BLaER1 (cell line): ENCODE measurements around the gene SEC11A.
A peak's percentile ranks its signal among the peaks of the same experiment; 100 is the strongest.
"Not testable (repeated sequence)": the region's sequence is repeated elsewhere in the genome, so short reads cannot be mapped to it uniquely, and the experiment has no call there.

Experiments
- H3K27ac ChIP-seq: shearing (Covaris generic); formaldehyde crosslinking; 2 replicates; pipeline ENCODE4 v1.8.1; 2022
- H3K27me3 ChIP-seq: shearing (Covaris generic); formaldehyde crosslinking; 2 replicates; pipeline ENCODE4 v1.8.1; 2022
- H3K36me3 ChIP-seq: shearing (Covaris generic); formaldehyde crosslinking; 2 replicates; pipeline ENCODE4 v1.8.1; 2022
- H3K4me1 ChIP-seq: shearing (Covaris generic); formaldehyde crosslinking; 2 replicates; pipeline ENCODE4 v1.8.1; 2022
- H3K4me2 ChIP-seq: shearing (Covaris generic); formaldehyde crosslinking; 2 replicates; pipeline ENCODE4 v1.8.1; 2022
- H3K4me3 ChIP-seq: shearing (Covaris generic); formaldehyde crosslinking; 2 replicates; pipeline ENCODE4 v1.8.1; 2022
- H3K9ac ChIP-seq: shearing (Covaris generic); formaldehyde crosslinking; 2 replicates; pipeline ENCODE4 v1.8.1; 2022
- H3K9me3 ChIP-seq: shearing (Covaris generic); formaldehyde crosslinking; 2 replicates; pipeline ENCODE4 v1.8.1; 2022
- H4K20me1 ChIP-seq: shearing (Covaris generic); formaldehyde crosslinking; 2 replicates; pipeline ENCODE4 v1.8.1; 2022
- Cebpa-rat ChIP-seq: shearing (Covaris generic); IDR thresholded peaks from 2 replicates; pipeline ENCODE4 v1.8.1; 2022

Gene SEC11A

DNA sequence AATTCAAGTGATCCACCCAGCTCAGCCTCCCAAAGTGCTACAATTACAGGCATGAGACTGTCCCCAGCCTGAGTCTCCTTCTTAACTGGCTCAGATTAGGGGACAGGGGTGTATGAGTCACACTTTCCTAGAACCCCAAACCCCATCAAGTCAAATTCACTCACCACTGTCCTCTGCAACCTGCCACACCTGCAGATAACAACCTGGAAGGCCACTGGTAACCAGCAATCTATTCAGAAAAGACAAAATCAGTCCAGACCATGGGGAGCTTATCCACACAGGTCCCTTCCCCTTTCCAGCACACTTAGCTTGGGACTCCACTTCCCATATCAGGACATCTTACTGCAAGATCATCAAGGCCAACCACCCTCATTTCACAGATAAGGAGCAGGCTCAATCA is 68.2 kb downstream of the SEC11A start:
- H3K9ac ChIP-seq: no peak overlapping the region
- H3K27me3 ChIP-seq: no peaks in the 10 kb centered on the region
- H3K27ac ChIP-seq: no peak overlapping the region
- H3K9me3 ChIP-seq: no peaks in the 10 kb centered on the region
- peaks cover 100% of the 10 kb centered on the region for H3K36me3 ChIP-seq
- H3K4me1 ChIP-seq: peaks cover 21% of the 10 kb centered on the region
- H3K4me2 ChIP-seq: no peak overlapping the region
- TF ChIP-seq Cebpa-rat: no peak
- H3K4me3 ChIP-seq: no peak overlapping the region
- no peaks in the 10 kb centered on the region for H4K20me1 ChIP-seq

DNA sequence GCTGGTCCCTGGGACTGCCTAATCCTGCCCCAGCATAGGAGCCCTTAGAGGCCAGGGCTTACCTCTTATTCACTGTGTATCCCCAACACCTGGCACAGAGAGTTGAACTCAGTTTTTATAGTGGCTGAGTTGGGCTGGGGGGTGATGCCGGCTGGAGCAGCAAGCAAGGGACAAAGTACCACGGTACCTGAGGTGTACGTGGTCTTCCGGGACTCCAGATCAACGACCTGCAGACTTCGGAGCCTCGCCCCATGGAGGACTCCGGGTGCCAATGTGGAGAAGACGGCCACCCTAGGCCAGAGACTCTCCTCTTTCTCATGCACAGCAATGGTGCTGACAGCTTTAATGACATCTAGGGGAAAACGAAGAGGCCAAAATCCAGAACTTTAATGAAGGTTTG is 69.9 kb downstream of the SEC11A start:
- no peaks in the 10 kb centered on the region for H3K27me3 ChIP-seq
- H3K4me3 ChIP-seq: no peak overlapping the region
- peaks cover 9% of the 10 kb centered on the region for H3K4me1 ChIP-seq
- peaks cover 100% of the 10 kb centered on the region for H3K36me3 ChIP-seq
- H3K9ac ChIP-seq: 0 out of 2 replicates have a peak overlapping the region, but pooled peaks have one; percentile 20
- H3K9me3 ChIP-seq: no peaks in the 10 kb centered on the region
- no peaks in the 10 kb centered on the region for H4K20me1 ChIP-seq
- H3K27ac ChIP-seq: no peak overlapping the region
- H3K4me2 ChIP-seq: no peak overlapping the region
- TF ChIP-seq Cebpa-rat: no peak

DNA sequence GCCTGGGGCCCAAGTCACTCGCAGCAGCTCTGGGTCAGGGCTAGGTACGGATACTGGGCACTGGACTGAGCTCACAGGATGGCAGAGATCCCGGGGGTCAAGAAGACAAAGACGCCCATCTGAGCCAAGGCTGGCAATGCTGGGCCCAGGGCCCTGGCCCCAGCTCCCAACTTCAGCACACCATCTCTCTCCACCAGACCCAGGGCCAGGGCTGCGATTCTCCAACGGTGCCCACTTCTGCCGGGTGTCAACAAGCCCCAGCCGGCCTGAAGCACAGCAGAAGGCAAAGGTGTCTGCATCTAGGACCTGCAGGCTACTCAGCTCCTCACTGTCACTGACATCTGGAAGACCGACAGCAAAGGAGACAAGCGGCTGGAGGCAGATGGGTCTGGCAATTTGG is 70.4 kb downstream of the SEC11A start:
- H3K4me3 ChIP-seq: no peak overlapping the region
- H3K36me3 ChIP-seq: peaks cover 100% of the 10 kb centered on the region
- no peak for TF ChIP-seq Cebpa-rat
- no peaks in the 10 kb centered on the region for H4K20me1 ChIP-seq
- peaks cover 9% of the 10 kb centered on the region for H3K4me1 ChIP-seq
- H3K27me3 ChIP-seq: no peaks in the 10 kb centered on the region
- H3K9ac ChIP-seq: 0 out of 2 replicates have a peak overlapping the region, but pooled peaks have one; percentile 20
- no peak overlapping the region for H3K27ac ChIP-seq
- no peaks in the 10 kb centered on the region for H3K9me3 ChIP-seq
- H3K4me2 ChIP-seq: no peak overlapping the region

DNA sequence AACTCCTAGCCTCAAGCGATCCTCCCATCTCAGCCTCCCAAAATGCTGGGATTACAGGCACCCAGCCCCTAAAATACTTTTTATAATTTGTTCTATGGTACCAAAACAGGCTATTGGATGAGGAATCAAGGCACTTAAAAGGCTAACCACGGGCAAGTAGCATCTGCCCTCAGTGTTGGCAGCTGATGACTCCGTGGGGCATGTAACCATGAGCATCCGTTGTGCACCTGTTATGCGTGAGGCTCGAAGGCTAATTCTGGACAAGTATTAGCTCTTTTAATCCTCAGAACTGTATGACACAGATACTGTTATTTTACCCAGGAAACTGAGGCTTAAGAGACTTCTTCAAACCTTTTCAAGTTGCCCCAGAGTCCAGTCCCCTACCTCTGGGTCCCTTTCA is 72.1 kb downstream of the SEC11A start:
- H3K4me2 ChIP-seq: no peak overlapping the region
- no peak overlapping the region for H3K9ac ChIP-seq
- H3K4me3 ChIP-seq: no peak overlapping the region
- no peak for TF ChIP-seq Cebpa-rat
- peaks cover 9% of the 10 kb centered on the region for H3K4me1 ChIP-seq
- no peak overlapping the region for H3K27ac ChIP-seq
- no peaks in the 10 kb centered on the region for H3K9me3 ChIP-seq
- no peaks in the 10 kb centered on the region for H4K20me1 ChIP-seq
- H3K36me3 ChIP-seq: peaks cover 99% of the 10 kb centered on the region
- no peaks in the 10 kb centered on the region for H3K27me3 ChIP-seq

DNA sequence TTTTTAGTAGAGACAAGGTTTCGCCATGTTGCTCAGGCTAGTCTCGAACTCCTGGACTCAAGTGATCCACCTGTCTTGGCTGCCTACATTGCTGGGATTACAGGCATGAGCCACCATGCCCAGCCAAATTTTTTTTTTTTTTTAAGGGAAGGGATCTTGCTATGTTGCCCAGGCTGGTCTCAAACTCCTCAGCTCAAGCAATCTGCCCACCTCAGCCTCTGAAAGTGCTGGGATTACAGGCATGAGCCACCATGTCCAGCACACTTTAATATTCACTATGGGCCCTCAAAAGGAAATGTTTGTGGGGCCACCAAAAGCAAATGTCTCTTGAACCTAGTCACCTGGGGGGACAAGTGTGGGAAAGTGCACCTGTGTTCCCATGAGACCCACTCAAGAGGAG is 73.3 kb downstream of the SEC11A start:
- not testable (repeated sequence) for H3K27ac ChIP-seq, H3K4me1 ChIP-seq, H3K4me3 ChIP-seq, H4K20me1 ChIP-seq, H3K9ac ChIP-seq, H3K9me3 ChIP-seq, H3K27me3 ChIP-seq
- peak overlapping the region; percentile 9; the same call in 1 of the 2 replicates for H3K4me2 ChIP-seq
- peaks cover 99% of the 10 kb centered on the region for H3K36me3 ChIP-seq

DNA sequence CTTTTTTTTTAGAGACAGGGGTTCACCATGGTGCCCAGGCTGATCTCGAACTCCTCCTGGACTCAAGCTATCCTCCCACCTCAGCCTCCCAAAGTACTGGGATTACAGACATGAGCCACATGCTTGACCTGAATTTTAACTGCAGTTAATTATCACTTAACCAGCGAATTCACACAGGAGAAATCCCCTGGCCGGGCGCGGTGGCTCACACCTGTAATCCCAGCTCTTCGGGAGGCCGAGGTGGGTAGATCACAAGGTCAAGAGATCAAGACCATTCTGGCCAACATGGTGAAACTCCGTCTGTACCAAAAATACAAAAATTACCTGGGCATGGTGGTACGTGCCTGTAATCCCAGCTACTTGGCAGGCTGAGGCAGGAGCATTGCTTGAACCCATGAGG is 74.1 kb downstream of the SEC11A start:
- H3K27me3 ChIP-seq, H3K9ac ChIP-seq, H3K4me3 ChIP-seq, H3K4me1 ChIP-seq, H3K4me2 ChIP-seq, H4K20me1 ChIP-seq, H3K9me3 ChIP-seq, H3K27ac ChIP-seq: not testable (repeated sequence)
- peaks cover 96% of the 10 kb centered on the region for H3K36me3 ChIP-seq

DNA sequence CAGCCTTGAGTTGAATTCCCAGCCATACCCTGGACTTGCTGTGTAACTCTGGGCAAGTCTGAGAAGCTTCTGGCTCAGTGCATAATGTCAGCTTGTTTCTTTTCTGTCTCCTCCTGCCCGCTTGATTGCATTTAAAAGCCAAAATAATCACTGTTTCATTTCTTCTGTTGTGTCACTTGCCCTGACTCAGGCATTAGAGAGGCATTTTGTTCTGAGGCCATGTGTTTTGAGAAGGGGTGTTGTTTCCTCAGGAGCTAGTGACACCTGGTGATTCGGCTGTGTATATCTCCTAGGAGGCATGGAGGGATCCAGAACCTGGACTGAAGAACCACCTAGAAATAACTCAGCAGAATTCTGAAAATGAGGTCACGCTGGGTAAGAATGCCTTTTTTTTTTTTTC is 77.8 kb downstream of the SEC11A start:
- Histone ChIP-seq H3K4me1 (peaks cover 33% of the 10 kb centered on the region), H3K27ac (no peak overlapping the region), H3K9me3 (no peaks in the 10 kb centered on the region), H3K4me2 (no peak overlapping the region), H4K20me1 (peaks cover 23% of the 10 kb centered on the region; the same call in 1 of the 2 replicates), H3K36me3 (peaks cover 67% of the 10 kb centered on the region), H3K27me3 (no peaks in the 10 kb centered on the region), H3K4me3 (no peak overlapping the region), H3K9ac (no peak overlapping the region)
- TF ChIP-seq Cebpa-rat: no peak

DNA sequence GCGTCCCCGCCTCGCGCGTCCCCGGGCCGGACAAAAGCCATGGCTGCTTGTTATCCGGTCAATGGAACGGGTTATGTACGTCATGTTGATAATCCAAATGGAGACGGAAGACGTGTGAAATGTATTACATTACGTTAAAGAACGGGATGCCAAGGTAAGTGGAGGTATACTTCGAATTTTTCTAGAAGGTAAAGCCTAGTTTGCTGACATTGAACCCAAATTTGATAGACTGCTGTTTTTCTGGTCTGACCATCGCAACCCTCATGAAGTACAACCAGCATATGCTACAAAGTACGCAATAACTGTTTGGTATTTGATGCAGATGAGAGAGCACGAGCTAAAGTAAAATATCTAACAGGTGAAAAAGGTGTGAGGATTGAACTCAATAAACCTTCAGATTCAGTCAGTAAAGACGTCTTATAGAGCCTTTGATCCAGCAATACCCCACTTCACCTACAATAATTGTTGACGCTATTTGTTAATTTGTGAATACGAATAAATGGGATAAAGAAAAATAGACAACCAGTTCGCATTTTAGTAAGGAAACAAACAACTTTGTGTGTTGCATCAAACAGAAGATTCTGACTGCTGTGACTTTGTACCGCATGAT is 81.6 kb downstream of the SEC11A start:
- TF ChIP-seq Cebpa-rat: no peak
- Histone ChIP-seq H3K27me3 (no peaks in the 10 kb centered on the region), H3K9ac (peak overlapping the region; percentile 84)

DNA sequence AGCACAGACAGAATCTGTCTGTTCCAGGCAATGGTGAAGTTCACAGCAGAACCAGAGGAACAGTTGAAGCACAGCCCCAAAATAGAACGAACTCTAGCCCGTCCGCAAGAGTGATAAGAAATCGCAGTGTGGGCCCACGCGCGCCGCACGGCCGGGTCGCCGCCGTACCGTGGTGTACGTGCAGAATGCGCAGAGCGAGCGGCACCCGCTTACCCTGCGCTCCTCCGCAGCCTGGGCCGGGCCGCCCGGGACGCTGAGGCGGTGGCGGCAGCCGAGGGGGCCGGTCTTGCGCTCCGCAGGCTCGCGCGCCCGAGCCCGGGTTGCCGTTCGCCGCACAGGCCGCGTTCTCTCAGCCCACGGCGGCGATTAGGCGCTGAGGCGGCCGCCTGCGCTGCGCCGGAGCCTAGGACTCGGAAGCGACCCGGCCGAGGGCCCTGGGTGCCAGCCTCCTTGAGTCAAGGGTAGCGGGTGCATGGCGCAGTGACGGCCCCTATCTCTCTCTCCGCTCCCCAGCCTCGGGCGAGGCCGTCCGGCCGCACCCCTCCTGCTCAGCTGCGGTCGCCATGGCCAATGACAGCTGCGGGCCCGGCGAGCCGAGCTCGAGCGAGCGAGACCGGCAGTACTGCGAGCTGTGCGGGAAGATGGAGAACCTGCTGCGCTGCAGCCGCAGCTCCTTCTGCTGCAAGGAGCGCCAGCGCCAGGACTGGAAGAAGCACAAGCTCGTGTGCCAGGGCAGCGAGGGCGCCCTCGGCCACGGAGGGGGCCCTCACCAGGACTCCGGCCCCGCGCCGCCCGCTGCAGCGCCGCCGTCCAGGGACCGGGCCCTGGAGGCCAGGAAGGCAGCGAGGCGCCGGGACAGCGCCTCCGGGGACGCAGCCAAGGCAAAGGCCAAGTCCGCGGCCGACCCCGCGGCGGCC is 82.4 kb downstream of the SEC11A start:
- Histone ChIP-seq H4K20me1 (peaks cover 23% of the 10 kb centered on the region; the same call in 1 of the 2 replicates), H3K4me1 (peaks cover 54% of the 10 kb centered on the region), H3K27me3 (no peaks in the 10 kb centered on the region), H3K36me3 (peaks cover 22% of the 10 kb centered on the region; the same call in 1 of the 2 replicates), H3K9ac (peak overlapping the region; percentile 84), H3K9me3 (no peaks in the 10 kb centered on the region), H3K4me3 (peak overlapping the region; percentile 76), H3K4me2 (peak overlapping the region; percentile 97), H3K27ac (peak overlapping the region; percentile 74)
- TF ChIP-seq Cebpa-rat: no peak

More for the DNA sequence above, 81.6 kb downstream of the SEC11A start:
- Histone ChIP-seq H3K9me3 (no peaks in the 10 kb centered on the region), H3K36me3 (peaks cover 29% of the 10 kb centered on the region), H3K4me3 (peak overlapping the region; percentile 76), H3K4me1 (peaks cover 54% of the 10 kb centered on the region), H3K4me2 (peak overlapping the region; percentile 97), H3K27ac (peak overlapping the region; percentile 74), H4K20me1 (peaks cover 23% of the 10 kb centered on the region; the same call in 1 of the 2 replicates)

DNA sequence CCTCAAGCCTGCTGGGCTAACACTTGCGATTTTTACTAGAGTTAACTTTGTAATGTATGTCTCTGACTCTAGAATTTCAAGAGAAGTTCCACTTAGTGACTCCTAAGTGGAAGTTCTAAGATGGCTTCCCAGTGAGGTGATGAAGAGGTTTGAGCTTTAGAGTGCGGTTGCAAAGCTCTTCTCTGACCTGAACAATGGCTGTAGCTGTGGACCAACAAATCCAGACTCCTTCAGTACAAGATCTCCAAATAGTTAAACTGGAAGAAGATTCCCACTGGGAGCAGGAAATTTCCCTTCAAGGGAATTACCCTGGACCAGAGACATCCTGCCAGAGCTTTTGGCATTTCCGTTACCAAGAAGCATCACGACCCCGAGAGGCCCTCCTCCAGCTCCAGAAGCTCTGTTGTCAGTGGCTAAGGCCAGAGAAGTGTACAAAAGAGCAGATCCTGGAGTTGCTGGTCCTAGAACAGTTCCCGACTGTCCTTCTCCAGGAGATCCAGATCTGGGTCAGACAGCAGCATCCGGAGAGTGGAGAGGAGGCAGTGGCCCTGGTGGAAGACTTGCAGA is 84.2 kb downstream of the SEC11A start:
- H3K36me3 ChIP-seq: peaks cover 16% of the 10 kb centered on the region; the same call in 1 of the 2 replicates
- H3K4me1 ChIP-seq: peaks cover 54% of the 10 kb centered on the region
- H3K9me3 ChIP-seq: no peaks in the 10 kb centered on the region
- peak overlapping the region; percentile 76 for H3K4me3 ChIP-seq
- no peaks in the 10 kb centered on the region for H3K27me3 ChIP-seq
- H3K27ac ChIP-seq: peak overlapping the region; percentile 84
- no peak for TF ChIP-seq Cebpa-rat
- peak overlapping the region; percentile 97 for H3K4me2 ChIP-seq
- H4K20me1 ChIP-seq: peaks cover 23% of the 10 kb centered on the region; the same call in 1 of the 2 replicates
- peak overlapping the region; percentile 79 for H3K9ac ChIP-seq
